Measurements from ENCODE around the gene GRIP2.
A peak's percentile ranks its signal among the peaks of the same experiment; 100 is the strongest.

The GRIP2 gene

GRCh38 chr3:14496351-14496750 lies 43.8 kb downstream of the GRIP2 start:
- Histone ChIP-seq H3K18ac (ENCODE audit: low read length) (no peak overlapping the region), H2BK12ac (ENCODE audit: low read length) (no peak overlapping the region), H3K27me3 (ENCODE audit: insufficient read depth, low read length) (no peaks in the 10 kb centered on the region), H3K14ac (ENCODE audit: low read length) (no peak overlapping the region), H3K79me2 (ENCODE audit: control insufficient read depth, insufficient read depth, low read length, poor library complexity) (no peaks in the 10 kb centered on the region), H3K4me1 (ENCODE audit: control insufficient read depth in 1 of 2, insufficient read depth in 2 of 2, low read length in 2 of 2) (no peaks in the 10 kb centered on the region), H4K12ac (ENCODE audit: low read depth, low read length) (no peak overlapping the region), H3K27ac (ENCODE audit: low read depth, low read length) (no peak overlapping the region), H2BK120ac (ENCODE audit: insufficient read depth, low read length, poor library complexity) (peak overlapping the region; percentile 17), H4K8ac (ENCODE audit: low read depth, low read length) (no peak overlapping the region), H3K4ac (ENCODE audit: low read depth, low read length) (no peak overlapping the region), H3K79me1 (ENCODE audit: low read length) (no peaks in the 10 kb centered on the region), H3K36me3 (ENCODE audit: control insufficient read depth in 1 of 2, insufficient read depth in 2 of 2, low read length in 2 of 2) (no peaks in the 10 kb centered on the region), H2AFZ (ENCODE audit: insufficient read depth, low read length, poor library complexity) (no peak overlapping the region), H3K9me3 (ENCODE audit: insufficient read depth, low read depth, low read length) (peaks cover 2% of the 10 kb centered on the region), H2AK5ac (ENCODE audit: low read length) (no peak overlapping the region), H4K91ac (ENCODE audit: low read depth, low read length) (no peak overlapping the region), H3K23ac (ENCODE audit: low read length) (no peak overlapping the region), H3K9ac (ENCODE audit: low read length) (no peak overlapping the region), H3K4me3 (ENCODE audit: low read depth, low read length) (no peak overlapping the region), H2BK5ac (ENCODE audit: low read depth, low read length, poor library complexity) (no peak overlapping the region), H3K4me2 (ENCODE audit: low read length) (no peak overlapping the region)
- no CpG with 5 or more reads among the region's 9 CpGs for WGBS (ENCODE audit: extremely low coverage, insufficient coverage, insufficient read length)
- no peak for DNase-seq

GRCh38 chr3:14494973-14495300 lies 45.2 kb downstream of the GRIP2 start:
- no peak overlapping the region for H3K18ac ChIP-seq (ENCODE audit: low read length)

GRCh38 chr3:14494279-14494972 lies 45.7 kb downstream of the GRIP2 start:
- WGBS (ENCODE audit: extremely low coverage, insufficient coverage, insufficient read length), result no CpG with 5 or more reads among the region's 17 CpGs
- no peak overlapping the region for H4K12ac ChIP-seq (ENCODE audit: low read depth, low read length)
- no peaks in the 10 kb centered on the region for H3K4me1 ChIP-seq (ENCODE audit: control insufficient read depth in 1 of 2, insufficient read depth in 2 of 2, low read length in 2 of 2)
- no peak overlapping the region for H3K9ac ChIP-seq (ENCODE audit: low read length)
- peaks cover 2% of the 10 kb centered on the region for H3K9me3 ChIP-seq (ENCODE audit: insufficient read depth, low read depth, low read length)
- no peaks in the 10 kb centered on the region for H3K79me1 ChIP-seq (ENCODE audit: low read length)
- H4K91ac ChIP-seq (ENCODE audit: low read depth, low read length), result no peak overlapping the region
- no peak overlapping the region for H3K27ac ChIP-seq (ENCODE audit: low read depth, low read length)
- no peaks in the 10 kb centered on the region for H3K79me2 ChIP-seq (ENCODE audit: control insufficient read depth, insufficient read depth, low read length, poor library complexity)
- H2BK120ac ChIP-seq (ENCODE audit: insufficient read depth, low read length, poor library complexity), result no peak overlapping the region
- no peak overlapping the region for H3K4ac ChIP-seq (ENCODE audit: low read depth, low read length)
- H3K4me2 ChIP-seq (ENCODE audit: low read length), result no peak overlapping the region
- H2AK5ac ChIP-seq (ENCODE audit: low read length), result no peak overlapping the region
- no peak overlapping the region for H2BK12ac ChIP-seq (ENCODE audit: low read length)
- peaks cover 2 to 4% of the 10 kb centered on the region in 2 experiments for H3K36me3 ChIP-seq (ENCODE audit: control insufficient read depth in 1 of 2, insufficient read depth in 2 of 2, low read length in 2 of 2)
- no peak overlapping the region for H3K18ac ChIP-seq (ENCODE audit: low read length)
- H3K23ac ChIP-seq (ENCODE audit: low read length), result no peak overlapping the region
- H3K14ac ChIP-seq (ENCODE audit: low read length), result no peak overlapping the region
- H3K4me3 ChIP-seq (ENCODE audit: low read depth, low read length), result peak overlapping the region; percentile 15
- no peak overlapping the region for H2AFZ ChIP-seq (ENCODE audit: insufficient read depth, low read length, poor library complexity)
- no peak for DNase-seq
- H4K8ac ChIP-seq (ENCODE audit: low read depth, low read length), result no peak overlapping the region
- H3K27me3 ChIP-seq (ENCODE audit: insufficient read depth, low read length), result no peaks in the 10 kb centered on the region
- H2BK5ac ChIP-seq (ENCODE audit: low read depth, low read length, poor library complexity), result no peak overlapping the region

More at GRCh38 chr3:14494973-14495300, 45.2 kb downstream of the GRIP2 start:
- no peak overlapping the region for H3K4me2 ChIP-seq (ENCODE audit: low read length)
- H3K79me1 ChIP-seq (ENCODE audit: low read length), result no peaks in the 10 kb centered on the region
- no peak overlapping the region for H3K14ac ChIP-seq (ENCODE audit: low read length)
- H3K27ac ChIP-seq (ENCODE audit: low read depth, low read length), result no peak overlapping the region
- peaks cover 2% of the 10 kb centered on the region for H3K9me3 ChIP-seq (ENCODE audit: insufficient read depth, low read depth, low read length)
- H4K8ac ChIP-seq (ENCODE audit: low read depth, low read length), result no peak overlapping the region
- H2BK120ac ChIP-seq (ENCODE audit: insufficient read depth, low read length, poor library complexity), result no peak overlapping the region
- DNase-seq, result no peak
- H4K91ac ChIP-seq (ENCODE audit: low read depth, low read length), result no peak overlapping the region
- no peak overlapping the region for H4K12ac ChIP-seq (ENCODE audit: low read depth, low read length)
- H2BK12ac ChIP-seq (ENCODE audit: low read length), result no peak overlapping the region
- no peaks in the 10 kb centered on the region for H3K36me3 ChIP-seq (ENCODE audit: control insufficient read depth in 1 of 2, insufficient read depth in 2 of 2, low read length in 2 of 2)
- H3K23ac ChIP-seq (ENCODE audit: low read length), result no peak overlapping the region
- no peaks in the 10 kb centered on the region for H3K27me3 ChIP-seq (ENCODE audit: insufficient read depth, low read length)
- no peak overlapping the region for H3K4me3 ChIP-seq (ENCODE audit: low read depth, low read length)
- H2AK5ac ChIP-seq (ENCODE audit: low read length), result no peak overlapping the region
- no peak overlapping the region for H2BK5ac ChIP-seq (ENCODE audit: low read depth, low read length, poor library complexity)
- H3K4me1 ChIP-seq (ENCODE audit: control insufficient read depth in 1 of 2, insufficient read depth in 2 of 2, low read length in 2 of 2), result no peaks in the 10 kb centered on the region
- no peak overlapping the region for H3K9ac ChIP-seq (ENCODE audit: low read length)
- WGBS (ENCODE audit: extremely low coverage, insufficient coverage, insufficient read length), result no CpG with 5 or more reads among the region's 5 CpGs
- no peak overlapping the region for H3K4ac ChIP-seq (ENCODE audit: low read depth, low read length)
- no peak overlapping the region for H2AFZ ChIP-seq (ENCODE audit: insufficient read depth, low read length, poor library complexity)
- no peaks in the 10 kb centered on the region for H3K79me2 ChIP-seq (ENCODE audit: control insufficient read depth, insufficient read depth, low read length, poor library complexity)

- Histone ChIP-seq H3K4me3 (ENCODE audit: low read depth, low read length) (no peak overlapping the region), H3K23ac (ENCODE audit: low read length) (no peak overlapping the region), H2AK5ac (ENCODE audit: low read length) (no peak overlapping the region), H3K18ac (ENCODE audit: low read length) (no peak overlapping the region), H3K79me2 (ENCODE audit: control insufficient read depth, insufficient read depth, low read length, poor library complexity) (no peaks in the 10 kb centered on the region), H4K91ac (ENCODE audit: low read depth, low read length) (no peak overlapping the region), H2BK120ac (ENCODE audit: insufficient read depth, low read length, poor library complexity) (no peak overlapping the region), H2BK5ac (ENCODE audit: low read depth, low read length, poor library complexity) (no peak overlapping the region), H3K4me1 (ENCODE audit: control insufficient read depth in 1 of 2, insufficient read depth in 2 of 2, low read length in 2 of 2) (no peaks in the 10 kb centered on the region), H2BK12ac (ENCODE audit: low read length) (no peak overlapping the region), H3K9ac (ENCODE audit: low read length) (no peak overlapping the region), H3K4ac (ENCODE audit: low read depth, low read length) (no peak overlapping the region), H4K8ac (ENCODE audit: low read depth, low read length) (no peak overlapping the region), H3K27me3 (ENCODE audit: insufficient read depth, low read length) (no peaks in the 10 kb centered on the region), H3K9me3 (ENCODE audit: insufficient read depth, low read depth, low read length) (peaks cover 2% of the 10 kb centered on the region), H3K36me3 (ENCODE audit: control insufficient read depth in 1 of 2, insufficient read depth in 2 of 2, low read length in 2 of 2) (peaks cover 6 to 9% of the 10 kb centered on the region in 2 experiments), H3K27ac (ENCODE audit: low read depth, low read length) (no peak overlapping the region), H3K4me2 (ENCODE audit: low read length) (no peak overlapping the region), H4K12ac (ENCODE audit: low read depth, low read length) (no peak overlapping the region), H3K79me1 (ENCODE audit: low read length) (no peaks in the 10 kb centered on the region), H3K14ac (ENCODE audit: low read length) (no peak overlapping the region), H2AFZ (ENCODE audit: insufficient read depth, low read length, poor library complexity) (no peak overlapping the region)
- no peak for DNase-seq
- no CpG with 5 or more reads among the region's 31 CpGs for WGBS (ENCODE audit: extremely low coverage, insufficient coverage, insufficient read length)
These were observed 46.9 kb downstream of the GRIP2 start for GRCh38 chr3:14492948-14493881.
